IPS-15b (cell line): Measurements from ENCODE around the gene CTNNA3.

Source experiments
- H3K27me3 ChIP-seq: one replicate; pipeline ENCODE4 v1.6.1; 2013; ENCODE audit warnings: low read length; ENCODE audit not compliant: control insufficient read depth, insufficient read depth
- H3K36me3 ChIP-seq: one replicate; pipeline ENCODE4 v1.6.1; 2013; ENCODE audit warnings: low read length; ENCODE audit not compliant: control insufficient read depth, insufficient read depth
- H3K4me1 ChIP-seq: one replicate; pipeline ENCODE4 v1.6.1; 2013; ENCODE audit warnings: mild to moderate bottlenecking, low read length; ENCODE audit not compliant: control insufficient read depth, insufficient read depth
- H3K4me3 ChIP-seq: one replicate; pipeline ENCODE4 v1.5.1; 2013; ENCODE audit warnings: low read depth, low read length
- H3K9ac ChIP-seq: one replicate; pipeline ENCODE4 v1.6.1; 2013; ENCODE audit warnings: low read depth, mild to moderate bottlenecking, low read length
- H3K9me3 ChIP-seq: one replicate; pipeline ENCODE4 v1.6.1; 2013; ENCODE audit warnings: mild to moderate bottlenecking, low read length; ENCODE audit not compliant: control insufficient read depth, insufficient read depth

CTNNA3 gene

GRCh38 chr10:66862687-66863258 is 833.2 kb downstream of the CTNNA3 start:
- Histone ChIP-seq H3K36me3 (no peaks in the 10 kb centered on the region), H3K4me3 (no peak overlapping the region), H3K9ac (no peak overlapping the region), H3K9me3 (no peaks in the 10 kb centered on the region), H3K27me3 (no peaks in the 10 kb centered on the region), H3K4me1 (no peaks in the 10 kb centered on the region)

GRCh38 chr10:66860376-66860945 is 835.5 kb downstream of the CTNNA3 start:
- no peaks in the 10 kb centered on the region for H3K27me3 ChIP-seq
- H3K9ac ChIP-seq = no peak overlapping the region
- no peaks in the 10 kb centered on the region for H3K36me3 ChIP-seq
- H3K4me3 ChIP-seq = no peak overlapping the region
- H3K4me1 ChIP-seq = no peaks in the 10 kb centered on the region
- H3K9me3 ChIP-seq = no peaks in the 10 kb centered on the region

DNA sequence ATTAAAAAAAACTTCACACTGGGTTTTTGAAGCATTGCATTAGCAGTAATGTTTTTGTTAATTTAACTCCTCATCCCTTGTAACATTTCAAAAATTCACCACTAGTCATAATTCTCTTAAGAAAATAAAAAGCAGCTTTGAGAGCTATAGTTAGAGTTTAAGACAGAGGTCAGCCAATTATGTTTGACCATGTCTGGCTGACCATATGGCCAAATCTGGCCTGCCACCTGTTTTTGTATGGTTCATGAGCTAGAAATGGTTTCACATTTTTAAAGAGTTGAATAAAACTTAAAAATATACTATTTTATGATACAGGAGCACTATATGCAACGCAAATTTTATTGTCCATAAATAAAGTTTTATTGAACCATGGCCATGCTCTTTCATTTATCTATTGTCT is 843.2 kb downstream of the CTNNA3 start:
- H3K27me3 ChIP-seq = no peaks in the 10 kb centered on the region
- no peaks in the 10 kb centered on the region for H3K9me3 ChIP-seq
- H3K4me3 ChIP-seq = no peak overlapping the region
- H3K9ac ChIP-seq = no peak overlapping the region
- no peaks in the 10 kb centered on the region for H3K36me3 ChIP-seq
- no peaks in the 10 kb centered on the region for H3K4me1 ChIP-seq

DNA sequence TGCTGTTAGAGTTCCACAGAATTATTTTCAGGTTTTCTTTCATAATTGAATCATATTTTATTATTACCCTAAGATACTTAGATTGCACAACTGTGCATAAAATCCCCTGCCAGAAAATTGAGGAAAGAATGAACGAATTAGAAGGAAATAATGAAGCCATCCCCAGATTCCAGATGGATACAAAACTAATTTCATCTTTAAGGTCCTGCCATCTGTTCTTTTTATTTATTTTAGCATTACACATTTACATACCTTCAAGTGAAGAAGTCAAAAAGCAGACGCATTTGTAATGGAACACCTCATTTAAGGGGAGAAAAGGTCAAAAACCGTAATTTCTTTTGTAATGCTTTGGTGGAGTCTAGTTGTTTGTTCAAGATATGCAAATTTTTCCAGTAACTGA is 847.1 kb downstream of the CTNNA3 start:
- no peaks in the 10 kb centered on the region for H3K27me3 ChIP-seq
- no peak overlapping the region for H3K4me3 ChIP-seq
- H3K9me3 ChIP-seq = no peaks in the 10 kb centered on the region
- H3K9ac ChIP-seq = no peak overlapping the region
- no peaks in the 10 kb centered on the region for H3K36me3 ChIP-seq
- H3K4me1 ChIP-seq = no peaks in the 10 kb centered on the region

DNA sequence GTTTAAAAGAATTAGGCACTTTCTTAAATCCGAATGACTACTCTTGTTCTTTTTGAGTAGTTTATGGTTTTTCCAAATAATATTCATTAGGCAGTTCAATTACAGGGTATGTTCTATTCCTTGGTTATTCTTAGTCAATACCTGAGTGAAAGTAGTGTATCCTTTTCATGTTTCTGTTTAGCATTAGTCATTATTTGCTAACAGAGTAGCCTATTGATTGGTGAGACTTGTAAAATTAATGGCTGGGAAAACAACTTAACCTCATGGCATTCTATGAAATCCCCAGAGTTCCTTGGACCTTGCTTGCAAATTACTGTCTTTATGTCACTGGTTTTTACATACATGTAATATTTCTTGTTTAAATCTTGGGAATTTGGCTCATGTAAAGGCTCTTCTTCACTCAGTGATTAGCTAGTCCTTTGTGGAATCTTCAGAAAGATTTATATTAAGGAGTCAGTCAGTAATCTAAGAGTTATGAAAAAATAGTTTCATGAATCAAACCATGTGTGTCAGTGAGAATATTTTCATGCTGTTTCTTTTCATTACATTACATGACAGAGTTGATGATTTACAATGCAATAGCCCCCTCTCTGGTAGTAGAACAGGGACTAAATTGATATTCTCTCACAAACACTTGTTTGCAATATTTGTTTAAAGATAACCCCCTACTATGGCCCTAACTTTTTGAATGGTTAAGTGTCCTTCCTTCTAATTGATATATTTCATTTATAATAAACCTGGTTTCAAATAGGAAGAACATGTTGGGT is 851.6 kb downstream of the CTNNA3 start:
- no peaks in the 10 kb centered on the region for H3K36me3 ChIP-seq
- H3K4me3 ChIP-seq = no peak overlapping the region
- peaks cover 5% of the 10 kb centered on the region for H3K4me1 ChIP-seq
- H3K9me3 ChIP-seq = no peaks in the 10 kb centered on the region
- H3K9ac ChIP-seq = no peak overlapping the region
- H3K27me3 ChIP-seq = no peaks in the 10 kb centered on the region

- Histone ChIP-seq H3K4me1 (peaks cover 5% of the 10 kb centered on the region), H3K9ac (no peak overlapping the region), H3K9me3 (no peaks in the 10 kb centered on the region), H3K4me3 (no peak overlapping the region), H3K27me3 (no peaks in the 10 kb centered on the region), H3K36me3 (no peaks in the 10 kb centered on the region)
Observed at GRCh38 chr10:66843396-66843795, 852.6 kb downstream of the CTNNA3 start.

GRCh38 chr10:66842867-66843266 is 853.1 kb downstream of the CTNNA3 start:
- Histone ChIP-seq H3K36me3 (no peaks in the 10 kb centered on the region), H3K9ac (no peak overlapping the region)

GRCh38 chr10:66842371-66842770 is 853.6 kb downstream of the CTNNA3 start:
- no peak overlapping the region for H3K9ac ChIP-seq
- H3K9me3 ChIP-seq = no peaks in the 10 kb centered on the region
- H3K4me3 ChIP-seq = no peak overlapping the region
- H3K27me3 ChIP-seq = no peaks in the 10 kb centered on the region
- no peaks in the 10 kb centered on the region for H3K36me3 ChIP-seq
- H3K4me1 ChIP-seq = peaks cover 5% of the 10 kb centered on the region

More at GRCh38 chr10:66842867-66843266, 853.1 kb downstream of the CTNNA3 start:
- H3K4me1 ChIP-seq = peaks cover 5% of the 10 kb centered on the region
- no peaks in the 10 kb centered on the region for H3K9me3 ChIP-seq
- H3K27me3 ChIP-seq = no peaks in the 10 kb centered on the region
- H3K4me3 ChIP-seq = no peak overlapping the region

- H3K9ac ChIP-seq = no peak overlapping the region
- H3K36me3 ChIP-seq = no peaks in the 10 kb centered on the region
- no peaks in the 10 kb centered on the region for H3K27me3 ChIP-seq
- H3K9me3 ChIP-seq = no peaks in the 10 kb centered on the region
- peaks cover 8% of the 10 kb centered on the region for H3K4me1 ChIP-seq
- no peak overlapping the region for H3K4me3 ChIP-seq
Observed at GRCh38 chr10:66838656-66839055, 857.3 kb downstream of the CTNNA3 start.

DNA sequence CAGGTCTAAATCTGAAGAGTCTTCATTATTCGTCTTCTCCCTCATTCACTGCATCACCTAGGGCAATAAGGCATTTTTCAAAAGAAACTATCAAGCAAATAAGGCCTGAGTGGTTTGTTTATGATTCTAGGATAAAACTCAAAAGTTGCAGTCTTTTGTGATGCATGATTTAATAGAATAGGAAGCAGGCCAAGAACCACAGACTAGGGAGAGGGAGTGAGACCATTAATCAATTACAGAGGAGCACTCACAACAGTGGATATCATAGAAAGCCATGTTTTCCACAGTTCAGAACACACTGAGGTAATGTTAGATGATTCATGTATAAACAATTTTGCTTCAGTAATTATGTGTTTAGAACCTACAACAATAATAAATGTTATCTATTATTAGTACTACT is 858.0 kb downstream of the CTNNA3 start:
- H3K4me3 ChIP-seq = no peak overlapping the region

GRCh38 chr10:66837335-66837734 is 858.7 kb downstream of the CTNNA3 start:
- no peaks in the 10 kb centered on the region for H3K36me3 ChIP-seq

More for the DNA sequence above, 858.0 kb downstream of the CTNNA3 start:
- Histone ChIP-seq H3K36me3 (no peaks in the 10 kb centered on the region), H3K9me3 (no peaks in the 10 kb centered on the region), H3K4me1 (peaks cover 8% of the 10 kb centered on the region), H3K27me3 (no peaks in the 10 kb centered on the region), H3K9ac (no peak overlapping the region)

DNA sequence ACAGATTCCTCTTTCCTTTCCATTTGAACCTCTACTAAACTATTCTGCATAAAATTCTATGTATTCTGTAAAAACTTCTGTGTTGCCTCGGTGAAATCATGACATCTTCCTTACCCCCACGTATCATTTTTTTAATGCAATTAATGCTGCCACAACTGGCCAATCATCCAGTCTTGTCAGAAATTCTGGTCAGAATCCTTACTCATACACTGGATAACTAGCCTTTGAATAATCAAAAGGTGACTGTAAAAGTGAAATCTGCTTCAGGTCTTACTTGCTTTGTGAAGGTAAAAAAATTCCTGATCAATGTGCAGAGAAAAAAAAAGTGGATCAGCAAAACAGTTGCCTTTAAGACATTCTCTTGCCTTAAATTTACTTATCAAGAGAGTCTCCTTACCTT is 859.2 kb downstream of the CTNNA3 start:
- H3K4me3 ChIP-seq = no peak overlapping the region
- no peaks in the 10 kb centered on the region for H3K9me3 ChIP-seq
- no peaks in the 10 kb centered on the region for H3K27me3 ChIP-seq
- H3K4me1 ChIP-seq = peaks cover 8% of the 10 kb centered on the region
- no peak overlapping the region for H3K9ac ChIP-seq
- no peaks in the 10 kb centered on the region for H3K36me3 ChIP-seq

More at GRCh38 chr10:66837335-66837734, 858.7 kb downstream of the CTNNA3 start:
- Histone ChIP-seq H3K27me3 (no peaks in the 10 kb centered on the region), H3K4me3 (no peak overlapping the region), H3K4me1 (peaks cover 8% of the 10 kb centered on the region), H3K9me3 (no peaks in the 10 kb centered on the region), H3K9ac (no peak overlapping the region)
